KOPT-K1 (cell line): Measurements from ENCODE around the gene DNAJC5.
"Not testable (repeated sequence)": the region's sequence is repeated elsewhere in the genome, so short reads cannot be mapped to it uniquely, and the experiment has no call there.

Experiments used
- H3K27ac ChIP-seq: fragments of 200-600 bp; sonication (generic); 2 replicates; pipeline ENCODE4 v1.5.1; 2016; ENCODE audit warnings: antibody characterized with exemption, mild to moderate bottlenecking, low read depth, low read length; ENCODE audit not compliant: poor library complexity, severe bottlenecking
- H3K36me3 ChIP-seq: fragments of 200-600 bp; sonication (generic); 2 replicates; pipeline ENCODE4 v1.5.1; 2017; ENCODE audit warnings: antibody characterized with exemption, mild to moderate bottlenecking, low read length, moderate library complexity; ENCODE audit not compliant: insufficient read depth
- H3K9me3 ChIP-seq: fragments of 200-600 bp; sonication (generic); 2 replicates; pipeline ENCODE4 v1.5.1; 2017; ENCODE audit warnings: antibody characterized with exemption, low read length, mild to moderate bottlenecking; ENCODE audit not compliant: insufficient read depth, poor library complexity, severe bottlenecking

DNAJC5 gene

GRCh38 chr20:63964412-63964811 is 69.5 kb downstream of the DNAJC5 start:
- Histone ChIP-seq H3K9me3 (peaks cover 54% of the 10 kb centered on the region), H3K27ac (no peak overlapping the region), H3K36me3 (peaks cover 75% of the 10 kb centered on the region)

DNA sequence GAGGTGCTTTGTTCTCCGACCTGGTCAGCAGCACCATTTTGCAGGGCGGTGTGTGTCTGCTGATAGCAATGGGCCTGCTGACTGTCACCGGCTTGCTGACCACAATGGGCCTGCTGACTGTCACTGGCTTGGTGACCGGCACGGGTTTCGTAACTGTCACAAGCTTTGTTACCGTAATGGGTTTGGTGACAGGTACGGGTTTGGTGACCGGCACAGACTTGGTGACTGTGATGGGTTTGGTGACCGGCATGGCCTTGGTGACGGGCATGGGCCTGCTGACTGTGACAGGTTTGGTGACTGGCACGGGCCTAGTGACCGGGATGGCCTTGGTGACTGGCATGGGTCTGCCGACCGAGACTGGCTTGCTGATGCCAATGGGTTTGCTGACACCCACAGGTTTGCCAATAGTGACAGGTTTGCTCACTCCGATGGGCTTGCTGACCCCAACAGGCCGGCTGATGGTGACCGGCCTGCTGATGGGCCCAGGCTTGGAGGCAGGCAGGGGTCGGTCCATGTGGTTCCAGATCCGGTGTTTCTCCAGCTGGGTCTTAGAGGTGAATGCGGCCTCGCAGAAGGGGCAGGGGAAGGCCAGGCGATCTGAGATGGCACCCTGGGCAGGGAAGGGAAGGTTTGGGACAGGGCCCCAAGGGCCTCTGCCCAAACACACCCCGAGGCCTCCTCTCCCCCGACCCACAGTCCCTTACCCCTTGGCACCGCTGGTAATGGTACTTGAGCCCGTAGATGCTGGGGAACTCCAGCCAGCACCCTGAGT is 71.4 kb downstream of the DNAJC5 start:
- peaks cover 62% of the 10 kb centered on the region for H3K36me3 ChIP-seq
- no peak overlapping the region for H3K27ac ChIP-seq
- peaks cover 54% of the 10 kb centered on the region for H3K9me3 ChIP-seq

DNA sequence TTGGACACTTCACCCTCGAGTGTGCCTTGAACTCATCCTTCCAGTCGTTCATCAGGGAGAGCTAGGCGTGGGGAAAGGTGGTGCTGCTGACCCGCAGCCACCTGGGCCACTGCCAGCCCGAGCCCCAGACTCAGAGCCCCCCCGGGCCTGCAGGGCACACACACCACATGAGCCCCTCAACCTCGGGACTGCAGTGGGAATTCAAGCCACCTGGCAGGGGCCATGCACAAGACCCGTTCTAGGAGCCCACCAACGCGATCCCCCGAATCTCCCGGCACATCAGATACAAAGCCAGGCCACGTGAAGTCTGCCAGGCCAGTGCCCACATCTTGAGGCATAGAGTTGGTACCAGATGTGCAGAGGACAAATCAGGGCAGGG is 72.0 kb downstream of the DNAJC5 start:
- H3K9me3 ChIP-seq: peaks cover 54% of the 10 kb centered on the region
- no peak overlapping the region for H3K27ac ChIP-seq
- H3K36me3 ChIP-seq: peaks cover 56% of the 10 kb centered on the region

- Histone ChIP-seq H3K36me3 (peaks cover 50% of the 10 kb centered on the region), H3K9me3 (peaks cover 54% of the 10 kb centered on the region), H3K27ac (no peak overlapping the region)
These were observed 72.6 kb downstream of the DNAJC5 start for GRCh38 chr20:63967330-63968135.

- H3K27ac ChIP-seq: peak overlapping the region; percentile 87
- H3K36me3 ChIP-seq: peaks cover 42% of the 10 kb centered on the region
- peaks cover 49% of the 10 kb centered on the region for H3K9me3 ChIP-seq
These were observed 73.4 kb downstream of the DNAJC5 start for GRCh38 chr20:63968136-63968927.

DNA sequence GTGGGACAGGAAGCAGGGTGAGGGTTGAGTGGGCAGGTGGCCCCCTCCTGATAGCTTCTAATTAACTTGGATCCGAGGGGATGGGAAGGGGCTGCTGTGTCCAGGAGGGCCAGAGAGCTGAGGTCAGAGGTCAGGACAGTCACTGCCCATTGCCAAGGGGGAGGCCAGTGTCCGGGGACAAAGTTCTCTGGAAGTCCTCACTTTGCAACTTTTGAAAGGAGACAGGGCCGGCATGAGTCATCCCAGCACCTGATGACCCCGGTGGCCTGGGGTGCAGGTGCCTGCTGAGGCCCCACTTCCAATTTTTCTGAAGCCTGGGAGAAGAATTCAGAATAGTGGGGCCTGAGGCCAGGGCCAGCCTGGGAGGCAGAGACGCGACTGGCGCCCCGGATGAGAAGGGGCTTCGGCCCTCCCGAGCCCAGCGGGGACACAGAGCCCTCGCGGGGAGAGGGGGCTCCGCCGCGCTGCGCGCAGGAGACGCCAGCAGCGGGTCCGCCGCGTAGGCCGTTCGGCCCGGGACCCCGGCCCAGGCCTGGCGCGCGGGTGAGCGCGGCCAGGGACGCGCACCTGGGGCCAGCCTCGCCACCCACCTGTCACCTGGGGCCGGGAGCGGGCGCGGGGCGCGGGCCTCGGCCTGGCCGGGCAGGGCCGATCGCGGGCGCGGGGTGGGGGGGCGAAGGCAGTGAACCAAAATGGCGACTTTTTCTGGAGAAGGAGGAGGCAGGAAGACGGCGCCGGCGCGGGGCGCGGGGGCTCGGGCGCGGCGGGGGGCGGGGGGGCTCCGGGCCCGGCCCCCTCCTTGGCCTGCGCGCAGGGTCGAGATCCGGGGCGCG is 74.2 kb downstream of the DNAJC5 start:
- peak overlapping the region; percentile 87 for H3K27ac ChIP-seq
- H3K9me3 ChIP-seq: peaks cover 41% of the 10 kb centered on the region
- peaks cover 34% of the 10 kb centered on the region for H3K36me3 ChIP-seq

DNA sequence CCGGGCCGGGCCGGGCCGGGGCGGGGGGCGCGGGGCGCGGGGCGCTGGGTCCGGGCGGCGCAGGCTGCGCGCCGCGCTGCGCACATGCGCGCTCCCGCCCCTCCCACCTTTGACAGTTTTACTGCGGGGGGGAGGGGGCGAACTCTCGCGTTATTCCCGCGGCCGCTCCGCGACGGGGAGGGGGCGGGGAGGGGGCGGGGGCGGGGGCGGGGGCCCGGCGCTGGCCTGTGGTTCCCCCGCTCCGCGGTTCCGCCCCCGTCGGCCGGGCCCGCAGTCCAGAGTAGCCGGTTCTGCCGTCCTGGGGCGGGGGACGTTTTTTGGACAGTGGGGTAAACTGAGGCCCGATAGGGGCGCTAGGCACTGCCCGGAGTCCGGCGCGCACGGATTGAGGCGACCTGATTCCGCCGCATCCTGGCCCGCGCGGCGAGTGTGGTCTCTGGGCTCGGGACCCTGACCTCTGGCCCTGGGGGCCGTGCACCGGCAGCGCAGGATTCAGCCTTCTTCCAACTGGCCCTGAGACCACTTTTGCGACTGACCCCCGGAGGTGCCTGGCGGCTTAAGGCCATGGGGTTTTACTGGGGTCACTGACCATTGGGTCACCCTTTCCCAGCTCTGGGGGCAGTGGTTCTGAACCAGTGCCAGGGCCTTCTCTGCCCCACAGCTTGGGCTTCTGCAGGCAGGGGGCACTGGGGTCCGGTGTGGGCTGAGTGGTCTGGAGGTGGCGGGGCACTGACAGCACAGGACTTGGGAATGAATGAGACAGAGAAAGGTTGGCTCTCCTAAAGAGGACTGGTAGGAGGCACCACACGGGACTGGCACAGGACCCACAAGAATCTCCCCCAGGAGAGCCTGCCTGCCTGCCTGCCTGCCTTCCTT is 75.2 kb downstream of the DNAJC5 start, which contains the start of gene ZNF512B:
Gene ZNF512B, minus strand, starts transcription at position 93 of the 876 bp plus-strand sequence. CDS start 1,980 bp downstream, outside the sequence.
- peaks cover 32% of the 10 kb centered on the region for H3K9me3 ChIP-seq
- peak within 1 kb of the TSS; percentile 87 for H3K27ac ChIP-seq
- peaks cover 28% of the 10 kb centered on the region for H3K36me3 ChIP-seq

- H3K36me3 ChIP-seq: peaks cover 27% of the 10 kb centered on the region
- peaks cover 29% of the 10 kb centered on the region for H3K9me3 ChIP-seq
- H3K27ac ChIP-seq: no peak overlapping the region
These were observed 75.9 kb downstream of the DNAJC5 start for GRCh38 chr20:63970714-63971431.

DNA sequence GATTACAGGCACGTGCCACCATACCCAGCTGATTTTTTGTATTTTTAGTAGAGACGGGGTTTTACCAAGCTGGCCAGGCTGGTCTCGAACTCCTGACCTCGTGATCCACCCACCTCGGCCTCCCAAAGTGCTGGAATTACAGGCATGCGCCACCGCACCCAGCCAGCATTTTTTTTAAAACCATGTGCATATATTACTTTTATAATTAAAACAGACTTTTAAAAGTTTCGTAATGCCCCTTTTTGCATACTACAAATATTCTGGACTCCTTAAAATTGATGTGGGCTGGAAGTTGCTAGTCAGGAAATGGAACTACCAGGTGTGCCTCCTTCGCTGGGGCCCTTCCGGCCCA is 77.0 kb downstream of the DNAJC5 start:
- Histone ChIP-seq H3K9me3 (peaks cover 18% of the 10 kb centered on the region), H3K36me3 (peaks cover 16% of the 10 kb centered on the region)
- not testable (repeated sequence) for H3K27ac ChIP-seq

DNA sequence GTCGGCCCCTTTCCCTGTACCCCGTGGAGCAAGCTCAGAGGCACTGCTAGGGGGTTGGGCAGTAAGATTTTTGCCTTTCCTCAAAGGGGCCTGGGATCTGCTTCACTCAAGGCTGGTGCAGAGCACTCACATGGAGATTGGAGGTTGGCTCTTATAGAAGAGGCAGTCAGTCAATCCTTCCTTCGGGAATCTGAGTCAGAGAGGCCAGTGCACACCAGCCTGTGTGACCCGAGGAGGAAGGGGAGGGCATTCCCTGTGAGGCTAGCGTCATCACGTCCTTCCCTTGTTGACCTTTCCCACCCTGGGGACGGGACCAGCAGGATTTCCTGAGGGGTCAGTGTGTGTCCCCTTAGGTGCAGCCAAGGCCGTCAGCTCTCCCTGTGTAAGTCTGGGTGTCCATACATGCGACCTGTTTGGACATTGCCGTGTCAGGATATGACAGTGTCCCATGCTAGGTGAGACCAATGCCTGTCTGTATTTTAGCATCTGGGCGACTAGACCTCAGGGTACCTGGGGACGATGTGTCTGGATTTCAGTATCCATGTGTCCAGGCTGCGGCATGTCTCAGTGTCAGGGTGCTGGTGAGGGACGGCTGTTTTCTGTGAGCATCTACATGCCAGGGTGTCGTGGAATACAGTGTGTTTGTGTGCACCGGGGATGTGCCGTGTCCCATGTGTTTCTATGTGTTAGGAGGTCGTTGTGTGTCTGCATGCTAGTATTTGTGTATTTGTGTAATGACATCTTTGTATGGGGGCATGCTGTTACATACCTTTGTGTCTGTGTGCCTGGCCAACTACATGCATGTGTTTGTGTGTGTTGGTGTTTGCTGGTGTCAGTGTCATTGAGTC is 77.6 kb downstream of the DNAJC5 start:
- H3K27ac ChIP-seq: no peak overlapping the region
- H3K36me3 ChIP-seq: peaks cover 10% of the 10 kb centered on the region
- H3K9me3 ChIP-seq: peaks cover 12% of the 10 kb centered on the region

DNA sequence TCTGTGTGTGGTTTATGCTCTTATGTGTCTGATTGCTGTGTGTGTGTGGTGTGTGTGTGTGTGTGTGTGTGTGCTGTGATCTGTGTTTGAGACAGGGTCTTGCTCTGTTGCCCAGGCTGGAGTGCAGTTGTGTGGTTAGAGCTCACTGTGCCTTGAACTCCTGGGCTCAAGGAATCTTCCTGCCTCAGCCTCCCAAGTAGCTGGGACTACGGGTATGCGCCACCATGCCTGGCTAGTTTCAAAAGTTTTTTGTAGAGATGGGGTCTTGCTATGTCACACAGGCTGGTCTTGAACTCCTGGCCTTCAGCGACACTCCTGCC is 78.2 kb downstream of the DNAJC5 start:
- Histone ChIP-seq H3K9me3 (peaks cover 6% of the 10 kb centered on the region), H3K36me3 (peaks cover 5% of the 10 kb centered on the region), H3K27ac (no peak overlapping the region)

GRCh38 chr20:63973636-63974401 is 78.9 kb downstream of the DNAJC5 start:
- no peaks in the 10 kb centered on the region; the same call in 1 of the 2 replicates for H3K36me3 ChIP-seq
- H3K27ac ChIP-seq: no peak overlapping the region
- H3K9me3 ChIP-seq: no peaks in the 10 kb centered on the region
